GM12865 (cell line): ENCODE results near the gene ARHGAP6.

Experiments
- DNase-seq: peaks from one replicate; pipeline ENCODE4 v3.0.0; 2010; ENCODE audit warnings: low read depth
- H3K4me3 ChIP-seq: 2 replicates; pipeline ENCODE4 v1.5.1; 2011; ENCODE audit warnings: mild to moderate bottlenecking, low read depth, low read length, control low read depth
- CTCF ChIP-seq: IDR thresholded peaks from 2 replicates; pipeline ENCODE4 v1.5.1; 2011; ENCODE audit warnings: low read length, control low read depth, low read depth, inconsistent platforms; ENCODE audit not compliant: insufficient read depth; ENCODE audit errors: missing control alignments

ARHGAP6 gene

GRCh38 chrX:11546917-11547316 lies 118.8 kb downstream of the ARHGAP6 start:
- no peak for TF ChIP-seq CTCF
- no peak overlapping the region for H3K4me3 ChIP-seq
- DNase-seq, result no peak

GRCh38 chrX:11543249-11543648 lies 122.5 kb downstream of the ARHGAP6 start:
- no peak for TF ChIP-seq CTCF
- DNase-seq, result peak; percentile 46

GRCh38 chrX:11541510-11541909 lies 124.2 kb downstream of the ARHGAP6 start:
- no peak for TF ChIP-seq CTCF
- no peak for DNase-seq
- H3K4me3 ChIP-seq, result no peak overlapping the region

More at GRCh38 chrX:11543249-11543648, 122.5 kb downstream of the ARHGAP6 start:
- H3K4me3 ChIP-seq, result no peak overlapping the region

GRCh38 chrX:11540532-11541377 lies 125.0 kb downstream of the ARHGAP6 start:
- TF ChIP-seq CTCF, result no peak
- no peak overlapping the region for H3K4me3 ChIP-seq
- DNase-seq, result peak; percentile 88

- H3K4me3 ChIP-seq, result no peak overlapping the region
- no peak for TF ChIP-seq CTCF
- DNase-seq, result no peak
These were observed 128.6 kb downstream of the ARHGAP6 start for GRCh38 chrX:11537141-11537540.

GRCh38 chrX:11535156-11535919 lies 130.4 kb downstream of the ARHGAP6 start:
- no peak for TF ChIP-seq CTCF
- no peak overlapping the region for H3K4me3 ChIP-seq
- DNase-seq, result no peak
